CD4-positive, alpha-beta memory T cell (primary cell): Measurements from ENCODE around the gene NDUFA12. TPM values are rescaled to one million over a fixed set of nuclear protein-coding genes. Genes with fewer than 3 reads are reported as not detected.

Experiments used
- polyA plus RNA-seq, 2 donors: library from polyadenylated mRNA; unstranded; fragments of 300-500 nt; fragmentation: Illumina TruSeq; gene quantifications; one replicate each; pipeline ENCODE4 v1.2.3, GENCODE V29; 2021
- total RNA-seq, 2 experiments: library from RNA; stranded (reverse); gene quantifications; one replicate each; pipeline ENCODE4 v1.2.3, GENCODE V29; 2021

Gene NDUFA12
- total and polyA plus RNA-seq, 4 experiments from 2014 or later = 55.5 to 557 (median 170) TPM

Other genes starting within 250 kb of the NDUFA12 start
- gene NR2C1, start 69.9 kb upstream of the NDUFA12 start, total RNA-seq = 10 to 100 TPM; 45.4 to 55.4 TPM
- 10 to 100 TPM in 1 of 2 donors, 1 to 10 TPM in 1; 8.5 to 13.7 TPM for gene NR2C1, start 69.9 kb upstream of the NDUFA12 start, polyA plus RNA-seq
- under 1 TPM; 0.69 to 0.70 TPM for gene FGD6, start 213.8 kb upstream of the NDUFA12 start, total RNA-seq
- under 1 TPM in 1 of 2 donors, not detected in 1; 0.16 TPM for gene FGD6, start 213.8 kb upstream of the NDUFA12 start, polyA plus RNA-seq
- gene VEZT, start 214.1 kb upstream of the NDUFA12 start, total RNA-seq = 10 to 100 TPM; 43.9 to 49.4 TPM
- gene VEZT, start 214.1 kb upstream of the NDUFA12 start, polyA plus RNA-seq = 10 to 100 TPM; 22.3 to 25.9 TPM